Measurements from ENCODE around the gene GAD1. TPM values are rescaled to one million over a fixed set of nuclear protein-coding genes. Genes with fewer than 3 reads are reported as not detected.

The GAD1 gene
- total RNA-seq (2021): 2.5 to 3.6 TPM (median 2.6 TPM) in 3 replicates
- Bru-seq, nascent RNA: percentile 34 among the genes with signal in this experiment
- long read RNA-seq, experiment 1, partial matches to known transcripts: 0 of 3 reads
- long read RNA-seq, experiment 1, other reads (novel, unspliced or antisense): 1 of 3 reads
- long read RNA-seq, experiment 2, partial matches to known transcripts: 0 of 2 reads
- long read RNA-seq, experiment 2, other reads (novel, unspliced or antisense): 1 of 2 reads
- long read RNA-seq, experiment 3, partial matches to known transcripts: 0 of 2 reads
- long read RNA-seq, experiment 3, other reads (novel, unspliced or antisense): 0 of 2 reads

DNA sequence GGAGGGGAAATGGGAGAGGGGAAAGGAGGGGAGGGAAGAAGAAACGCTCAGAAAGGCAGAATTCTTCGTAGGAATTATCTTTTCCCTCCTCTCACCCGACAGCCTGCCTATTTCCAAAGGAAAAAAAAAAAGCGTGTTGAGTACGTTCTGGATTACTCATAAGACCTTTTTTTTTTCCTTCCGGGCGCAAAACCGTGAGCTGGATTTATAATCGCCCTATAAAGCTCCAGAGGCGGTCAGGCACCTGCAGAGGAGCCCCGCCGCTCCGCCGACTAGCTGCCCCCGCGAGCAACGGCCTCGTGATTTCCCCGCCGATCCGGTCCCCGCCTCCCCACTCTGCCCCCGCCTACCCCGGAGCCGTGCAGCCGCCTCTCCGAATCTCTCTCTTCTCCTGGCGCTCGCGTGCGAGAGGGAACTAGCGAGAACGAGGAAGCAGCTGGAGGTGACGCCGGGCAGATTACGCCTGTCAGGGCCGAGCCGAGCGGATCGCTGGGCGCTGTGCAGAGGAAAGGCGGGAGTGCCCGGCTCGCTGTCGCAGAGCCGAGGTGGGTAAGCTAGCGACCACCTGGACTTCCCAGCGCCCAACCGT, at the start of gene GAD1:
TSS of gene GAD1 (plus strand) at position 384 of the 589 bp plus-strand sequence. CDS start 1,705 bp downstream, outside the sequence.
- Mint-ChIP-seq H3K9me3 (no peaks in the 10 kb centered on the region), H3K27ac (no peak within 1 kb of the TSS)
- CTCF ChIA-PET: interaction anchor here (0.7 to 7.0 kb wide), 22 partner anchors 8 to 735 kb away, joined by 3 to 92 read pairs (median 6); partner anchors contain the start of genes ERICH2, GORASP2 and SP5

DNA sequence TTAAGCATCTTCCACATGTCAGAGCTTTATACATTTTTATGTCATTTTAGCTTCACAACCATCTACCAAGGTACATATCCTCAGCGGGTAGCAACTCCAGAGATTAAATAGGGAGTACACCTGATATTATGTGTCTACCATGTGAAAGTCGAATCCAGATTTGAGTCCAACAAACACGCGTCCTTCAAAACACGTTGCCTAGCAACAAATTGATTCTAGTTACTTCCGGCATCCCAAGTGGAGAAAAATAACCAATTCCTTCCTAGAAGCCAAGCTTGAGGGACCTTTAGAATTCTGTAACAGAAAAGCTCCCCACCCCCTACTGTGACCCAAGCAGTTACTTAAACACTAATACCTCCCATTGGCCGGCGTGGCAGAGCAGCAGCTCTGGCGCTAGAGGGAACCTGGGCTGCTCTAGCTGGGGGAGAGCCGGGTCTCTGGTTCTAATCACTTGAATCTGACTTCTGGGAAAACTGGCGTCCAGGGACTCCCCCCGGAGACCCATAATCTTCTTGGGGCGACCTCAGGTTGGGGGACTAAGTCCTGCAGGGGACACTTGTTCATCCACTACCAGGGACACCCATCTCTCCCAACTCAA, 46.6 kb upstream of the GAD1 start, which contains the start of gene ERICH2:
TSS of gene ERICH2 (plus strand) at position 371 of the 598 bp plus-strand sequence. CDS start 304 bp downstream, outside the sequence.
- ATAC-seq: peak; percentile 64
- POLR2A ChIA-PET: interaction anchor here (1.0 to 1.7 kb wide), 2 partner anchors 53 to 54 kb away, joined by 3 to 5 read pairs; no protein-coding TSS in a partner anchor
- TF ChIP-seq TEAD1 (CRISPR knock-in tag; IDR thresholded peaks at IDR 0.05) (0 out of 2 replicates have a peak, but pooled peaks have one; percentile 62), ESRRA (CRISPR knock-in tag; IDR thresholded peaks at IDR 0.05; ENCODE audit: borderline replicate concordance) (no peak), NFE2L1 (CRISPR knock-in tag; IDR thresholded peaks at IDR 0.05) (no peak)
- peaks cover 42% of the 10 kb centered on the region for H3K4me1 Mint-ChIP-seq
- no peaks in the 10 kb centered on the region for H3K36me3 Mint-ChIP-seq
- CTCF ChIA-PET: interaction anchor here (0.6 to 1.8 kb wide), 7 partner anchors 44 to 1289 kb away, joined by 3 to 8 read pairs (median 4); partner anchors contain the start of gene GAD1
- peak within 1 kb of the TSS; percentile 84 for H3K27ac Mint-ChIP-seq
- peak; percentile 66 for DNase-seq (ENCODE audit: low spot score)
- no peaks in the 10 kb centered on the region for H3K9me3 Mint-ChIP-seq
- peak within 1 kb of the TSS; percentile 86 for H3K4me3 Mint-ChIP-seq
- H3K27me3 Mint-ChIP-seq (ENCODE audit: low read depth): peaks cover 5% of the 10 kb centered on the region

More for the DNA sequence above, at the start of gene GAD1:
- ATAC-seq: peak; percentile 1; the same call in 1 of the 2 replicates
- TF ChIP-seq, protein P1, sequence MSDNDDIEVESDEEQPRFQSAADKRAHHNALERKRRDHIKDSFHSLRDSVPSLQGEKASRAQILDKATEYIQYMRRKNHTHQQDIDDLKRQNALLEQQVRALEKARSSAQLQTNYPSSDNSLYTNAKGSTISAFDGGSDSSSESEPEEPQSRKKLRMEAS (CRISPR knock-in tag; IDR thresholded peaks at IDR 0.05): 0 out of 2 replicates have a peak, but pooled peaks have one; percentile 25
- TF ChIP-seq, protein P2, sequence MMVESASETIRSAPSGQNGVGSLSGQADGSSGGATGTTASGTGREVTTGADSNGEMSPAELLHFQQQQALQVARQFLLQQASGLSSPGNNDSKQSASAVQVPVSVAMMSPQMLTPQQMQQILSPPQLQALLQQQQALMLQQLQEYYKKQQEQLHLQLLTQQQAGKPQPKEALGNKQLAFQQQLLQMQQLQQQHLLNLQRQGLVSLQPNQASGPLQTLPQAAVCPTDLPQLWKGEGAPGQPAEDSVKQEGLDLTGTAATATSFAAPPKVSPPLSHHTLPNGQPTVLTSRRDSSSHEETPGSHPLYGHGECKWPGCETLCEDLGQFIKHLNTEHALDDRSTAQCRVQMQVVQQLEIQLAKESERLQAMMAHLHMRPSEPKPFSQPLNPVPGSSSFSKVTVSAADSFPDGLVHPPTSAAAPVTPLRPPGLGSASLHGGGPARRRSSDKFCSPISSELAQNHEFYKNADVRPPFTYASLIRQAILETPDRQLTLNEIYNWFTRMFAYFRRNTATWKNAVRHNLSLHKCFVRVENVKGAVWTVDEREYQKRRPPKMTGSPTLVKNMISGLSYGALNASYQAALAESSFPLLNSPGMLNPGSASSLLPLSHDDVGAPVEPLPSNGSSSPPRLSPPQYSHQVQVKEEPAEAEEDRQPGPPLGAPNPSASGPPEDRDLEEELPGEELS (CRISPR knock-in tag; IDR thresholded peaks at IDR 0.05): no peak
- no peak for TF ChIP-seq JAZF1 (CRISPR knock-in tag; IDR thresholded peaks at IDR 0.05)
- DNase-seq (ENCODE audit: low spot score): peak; percentile 76
- peaks cover 88% of the 10 kb centered on the region for H3K27me3 Mint-ChIP-seq (ENCODE audit: low read depth)
- H3K4me3 Mint-ChIP-seq: peak within 1 kb of the TSS; percentile 84
- POLR2A ChIA-PET: interaction anchor here (0.7 kb wide), 1 partner anchor 29 kb away, joined by 9 read pairs; no protein-coding TSS in a partner anchor
- no peaks in the 10 kb centered on the region for H3K36me3 Mint-ChIP-seq
- peaks cover 65% of the 10 kb centered on the region for H3K4me1 Mint-ChIP-seq

DNA sequence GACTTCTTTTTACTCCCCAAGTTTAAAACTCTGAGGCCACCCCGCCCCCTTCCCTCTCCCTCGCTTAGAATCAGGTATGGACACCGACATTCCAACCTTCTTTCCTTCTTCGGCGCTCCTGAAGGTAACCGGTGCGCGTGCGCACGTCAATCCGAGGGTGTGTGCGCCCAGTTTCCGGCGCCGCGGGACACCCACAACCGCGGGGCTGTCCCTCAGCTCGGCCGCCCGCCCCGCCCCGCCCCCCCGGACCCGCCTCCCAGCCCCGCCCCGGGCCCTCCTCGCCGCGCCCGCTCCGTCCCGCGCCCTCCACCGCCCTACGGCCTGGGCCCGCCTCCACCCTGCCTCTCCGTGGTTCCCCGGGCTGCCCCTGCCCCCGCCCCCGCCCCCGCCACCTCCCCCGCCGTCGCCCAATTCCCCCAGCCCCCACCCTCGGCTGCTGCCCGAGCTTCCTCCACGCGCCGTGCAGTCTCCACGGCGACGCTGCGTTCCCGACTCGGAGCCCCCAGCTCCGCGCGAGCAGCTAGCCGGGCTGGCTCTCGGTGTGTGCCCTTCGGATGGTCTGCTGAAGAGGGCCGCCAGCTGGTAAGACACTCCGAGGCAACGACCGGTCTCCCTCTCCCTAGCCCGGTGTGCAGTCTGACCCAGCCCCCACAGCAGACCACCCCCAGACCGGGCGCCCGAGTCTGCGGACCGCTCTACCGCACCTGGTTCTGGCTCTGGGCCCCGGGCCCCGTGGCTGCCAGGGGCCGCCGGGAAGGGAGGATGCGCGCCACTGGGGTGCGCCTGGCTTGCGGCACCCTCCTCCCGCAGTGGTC, 45.9 kb upstream of the GAD1 start:
- peak overlapping the region; percentile 86 for H3K4me3 Mint-ChIP-seq
- peak; percentile 88 for ATAC-seq
- no peaks in the 10 kb centered on the region for H3K36me3 Mint-ChIP-seq
- ChIA-PET POLR2A (interaction anchor here (1.0 to 1.7 kb wide), 2 partner anchors 53 to 55 kb away, joined by 3 to 5 read pairs; no protein-coding TSS in a partner anchor), CTCF (interaction anchor here (0.6 to 1.8 kb wide), 7 partner anchors 43 to 404 kb away, joined by 3 to 8 read pairs (median 3); partner anchors contain the start of gene GAD1)
- H3K4me1 Mint-ChIP-seq: peaks cover 39% of the 10 kb centered on the region
- peak overlapping the region; percentile 84 for H3K27ac Mint-ChIP-seq
- H3K27me3 Mint-ChIP-seq (ENCODE audit: low read depth): peaks cover 5% of the 10 kb centered on the region
- peak; percentile 84 for DNase-seq (ENCODE audit: low spot score)
- H3K9me3 Mint-ChIP-seq: no peaks in the 10 kb centered on the region
- TF ChIP-seq, protein P3, sequence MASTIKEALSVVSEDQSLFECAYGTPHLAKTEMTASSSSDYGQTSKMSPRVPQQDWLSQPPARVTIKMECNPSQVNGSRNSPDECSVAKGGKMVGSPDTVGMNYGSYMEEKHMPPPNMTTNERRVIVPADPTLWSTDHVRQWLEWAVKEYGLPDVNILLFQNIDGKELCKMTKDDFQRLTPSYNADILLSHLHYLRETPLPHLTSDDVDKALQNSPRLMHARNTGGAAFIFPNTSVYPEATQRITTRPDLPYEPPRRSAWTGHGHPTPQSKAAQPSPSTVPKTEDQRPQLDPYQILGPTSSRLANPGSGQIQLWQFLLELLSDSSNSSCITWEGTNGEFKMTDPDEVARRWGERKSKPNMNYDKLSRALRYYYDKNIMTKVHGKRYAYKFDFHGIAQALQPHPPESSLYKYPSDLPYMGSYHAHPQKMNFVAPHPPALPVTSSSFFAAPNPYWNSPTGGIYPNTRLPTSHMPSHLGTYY (CRISPR knock-in tag; IDR thresholded peaks at IDR 0.05): no peak
- TF ChIP-seq, protein P4, sequence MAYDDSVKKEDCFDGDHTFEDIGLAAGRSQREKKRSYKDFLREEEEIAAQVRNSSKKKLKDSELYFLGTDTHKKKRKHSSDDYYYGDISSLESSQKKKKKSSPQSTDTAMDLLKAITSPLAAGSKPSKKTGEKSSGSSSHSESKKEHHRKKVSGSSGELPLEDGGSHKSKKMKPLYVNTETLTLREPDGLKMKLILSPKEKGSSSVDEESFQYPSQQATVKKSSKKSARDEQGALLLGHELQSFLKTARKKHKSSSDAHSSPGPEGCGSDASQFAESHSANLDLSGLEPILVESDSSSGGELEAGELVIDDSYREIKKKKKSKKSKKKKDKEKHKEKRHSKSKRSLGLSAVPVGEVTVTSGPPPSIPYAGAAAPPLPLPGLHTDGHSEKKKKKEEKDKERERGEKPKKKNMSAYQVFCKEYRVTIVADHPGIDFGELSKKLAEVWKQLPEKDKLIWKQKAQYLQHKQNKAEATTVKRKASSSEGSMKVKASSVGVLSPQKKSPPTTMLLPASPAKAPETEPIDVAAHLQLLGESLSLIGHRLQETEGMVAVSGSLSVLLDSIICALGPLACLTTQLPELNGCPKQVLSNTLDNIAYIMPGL (CRISPR knock-in tag; IDR thresholded peaks at IDR 0.05): peak; percentile 80
- TF ChIP-seq ZNF671 (CRISPR knock-in tag; IDR thresholded peaks at IDR 0.05): no peak
- TF ChIP-seq, protein P5, sequence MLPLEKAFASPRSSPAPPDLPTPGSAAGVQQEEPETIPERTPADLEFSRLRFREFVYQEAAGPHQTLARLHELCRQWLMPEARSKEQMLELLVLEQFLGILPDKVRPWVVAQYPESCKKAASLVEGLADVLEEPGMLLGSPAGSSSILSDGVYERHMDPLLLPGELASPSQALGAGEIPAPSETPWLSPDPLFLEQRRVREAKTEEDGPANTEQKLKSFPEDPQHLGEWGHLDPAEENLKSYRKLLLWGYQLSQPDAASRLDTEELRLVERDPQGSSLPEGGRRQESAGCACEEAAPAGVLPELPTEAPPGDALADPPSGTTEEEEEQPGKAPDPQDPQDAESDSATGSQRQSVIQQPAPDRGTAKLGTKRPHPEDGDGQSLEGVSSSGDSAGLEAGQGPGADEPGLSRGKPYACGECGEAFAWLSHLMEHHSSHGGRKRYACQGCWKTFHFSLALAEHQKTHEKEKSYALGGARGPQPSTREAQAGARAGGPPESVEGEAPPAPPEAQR (CRISPR knock-in tag; IDR thresholded peaks at IDR 0.05): no peak
- TF ChIP-seq CREB1 (CRISPR knock-in tag; IDR thresholded peaks at IDR 0.05): no peak
- peak; percentile 32; the same call in 1 of the 2 replicates for TF ChIP-seq ZNF423 (CRISPR knock-in tag; IDR thresholded peaks at IDR 0.05)
- TF ChIP-seq HMGA2 (CRISPR knock-in tag; IDR thresholded peaks at IDR 0.05): no peak
- peak; percentile 59; the same call in 1 of the 2 replicates for TF ChIP-seq ESRRA (CRISPR knock-in tag; IDR thresholded peaks at IDR 0.05; ENCODE audit: borderline replicate concordance)
- TF ChIP-seq FOXP1 (CRISPR knock-in tag; IDR thresholded peaks at IDR 0.05; ENCODE audit: borderline replicate concordance): no peak
- TF ChIP-seq, protein P6, sequence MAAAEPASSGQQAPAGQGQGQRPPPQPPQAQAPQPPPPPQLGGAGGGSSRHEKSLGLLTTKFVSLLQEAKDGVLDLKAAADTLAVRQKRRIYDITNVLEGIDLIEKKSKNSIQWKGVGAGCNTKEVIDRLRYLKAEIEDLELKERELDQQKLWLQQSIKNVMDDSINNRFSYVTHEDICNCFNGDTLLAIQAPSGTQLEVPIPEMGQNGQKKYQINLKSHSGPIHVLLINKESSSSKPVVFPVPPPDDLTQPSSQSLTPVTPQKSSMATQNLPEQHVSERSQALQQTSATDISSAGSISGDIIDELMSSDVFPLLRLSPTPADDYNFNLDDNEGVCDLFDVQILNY (CRISPR knock-in tag; IDR thresholded peaks at IDR 0.05): 0 out of 2 replicates have a peak, but pooled peaks have one; percentile 51
- TF ChIP-seq ZNF263 (CRISPR knock-in tag; IDR thresholded peaks at IDR 0.05; ENCODE audit: low read depth): no peak
- TF ChIP-seq, protein P7, sequence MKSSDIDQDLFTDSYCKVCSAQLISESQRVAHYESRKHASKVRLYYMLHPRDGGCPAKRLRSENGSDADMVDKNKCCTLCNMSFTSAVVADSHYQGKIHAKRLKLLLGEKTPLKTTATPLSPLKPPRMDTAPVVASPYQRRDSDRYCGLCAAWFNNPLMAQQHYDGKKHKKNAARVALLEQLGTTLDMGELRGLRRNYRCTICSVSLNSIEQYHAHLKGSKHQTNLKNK (CRISPR knock-in tag; IDR thresholded peaks at IDR 0.05): no peak

Data from WTC11 (cell line).